Measurements from ENCODE around the gene GPR27.

GPR27 gene

DNA sequence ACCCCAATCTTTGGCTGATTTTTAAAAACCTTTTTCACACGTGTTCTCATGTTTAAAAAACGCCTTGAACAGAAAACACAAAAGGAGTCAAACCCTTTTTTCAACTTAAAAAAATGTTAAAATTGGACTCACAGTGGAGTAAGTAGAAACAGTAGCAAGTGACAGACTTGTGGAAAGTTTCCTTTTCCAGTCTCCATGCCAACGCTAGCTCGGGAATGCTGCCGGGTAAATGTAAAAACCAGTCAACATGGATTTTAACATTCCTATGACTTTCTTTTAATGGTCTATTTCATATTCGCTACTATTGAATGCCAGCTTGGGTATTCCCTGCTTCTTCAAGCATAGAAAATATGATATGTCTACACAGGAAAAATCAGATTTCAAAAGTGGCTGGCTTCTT, 32.9 kb downstream of the GPR27 start:
- DNase-seq = no peak

DNA sequence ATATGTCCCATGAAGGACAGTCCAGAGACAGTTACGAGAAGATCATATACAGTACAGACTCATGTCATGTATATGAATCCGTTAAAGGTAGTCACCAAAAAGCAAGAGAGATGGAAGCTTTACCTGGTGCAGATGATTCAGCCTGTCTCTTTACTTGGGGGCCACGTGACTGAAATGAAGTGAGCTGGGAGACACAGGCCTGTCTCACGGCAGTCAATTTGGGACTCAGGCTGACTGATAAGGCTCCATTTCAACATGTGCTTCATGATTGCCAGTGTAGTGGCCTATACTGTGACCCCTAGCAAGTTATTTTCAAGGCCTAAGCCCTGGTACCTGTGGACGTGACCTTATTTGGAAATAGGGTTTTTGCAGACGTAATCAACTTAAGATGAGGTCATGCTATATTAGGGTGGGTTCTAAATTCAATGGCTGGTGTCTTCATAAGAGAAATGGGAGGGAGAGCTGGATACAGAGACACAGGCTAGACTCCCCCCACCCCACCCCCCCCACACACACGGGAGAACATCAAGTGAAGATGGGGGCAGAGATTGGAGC, 34.3 kb downstream of the GPR27 start:
- no peak for DNase-seq

DNA sequence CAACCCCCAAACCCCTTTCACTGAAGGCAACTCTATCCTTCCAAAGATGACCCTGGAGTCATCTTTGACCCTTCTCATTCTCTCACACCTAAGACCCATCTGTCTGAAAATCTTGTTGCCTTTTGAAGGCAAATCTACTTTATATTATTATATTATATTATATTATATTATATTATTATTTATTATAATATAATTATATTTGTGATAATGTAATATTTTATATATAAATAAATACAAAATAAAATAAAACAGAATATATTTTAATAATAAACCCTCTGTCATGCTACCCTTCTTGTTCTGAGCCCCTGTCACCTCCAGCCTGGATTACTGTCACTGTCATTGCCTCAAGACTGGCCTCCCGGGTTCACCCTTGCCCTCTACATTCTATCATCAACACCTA, 36.3 kb downstream of the GPR27 start:
- no peak for DNase-seq

DNA sequence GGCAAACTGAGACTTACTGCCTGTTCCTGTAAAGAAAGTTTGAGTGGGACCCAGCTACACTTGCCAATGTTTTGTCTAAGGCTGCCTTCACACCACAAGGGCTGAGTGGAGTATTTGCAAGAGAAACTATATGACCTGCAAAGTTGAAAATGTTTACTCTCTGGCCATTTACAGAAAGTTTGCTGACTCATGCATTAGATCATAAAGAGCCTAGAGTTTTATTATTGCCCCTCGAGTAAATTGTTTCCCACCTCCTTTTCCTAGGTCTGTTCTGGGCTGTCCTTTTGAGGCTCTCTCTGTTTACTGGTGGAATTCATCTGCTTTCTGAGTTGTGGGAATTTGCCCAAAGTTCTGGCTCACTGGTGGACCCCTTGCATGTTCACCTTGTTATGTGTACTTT, 38.0 kb downstream of the GPR27 start:
- DNase-seq = no peak

DNA sequence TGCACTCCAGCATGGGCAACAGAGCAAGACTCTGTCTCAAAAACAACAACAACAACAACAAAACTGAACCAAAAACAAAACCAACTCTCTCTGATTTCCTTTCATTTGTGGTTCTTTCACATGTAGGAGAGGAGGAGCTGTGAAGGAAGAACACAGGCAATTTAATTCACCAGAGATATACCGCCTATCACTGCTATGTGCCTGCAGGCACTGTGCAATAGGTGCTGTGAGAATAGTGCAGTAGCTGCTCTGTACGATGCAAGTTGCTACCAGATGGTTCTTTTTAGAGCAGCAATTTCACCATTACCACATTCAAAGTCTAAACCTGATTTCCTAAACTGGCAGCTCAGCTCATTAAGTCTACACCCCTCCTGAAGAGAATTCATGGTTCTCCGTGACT, 42.6 kb downstream of the GPR27 start:
- no peak for DNase-seq

DNA sequence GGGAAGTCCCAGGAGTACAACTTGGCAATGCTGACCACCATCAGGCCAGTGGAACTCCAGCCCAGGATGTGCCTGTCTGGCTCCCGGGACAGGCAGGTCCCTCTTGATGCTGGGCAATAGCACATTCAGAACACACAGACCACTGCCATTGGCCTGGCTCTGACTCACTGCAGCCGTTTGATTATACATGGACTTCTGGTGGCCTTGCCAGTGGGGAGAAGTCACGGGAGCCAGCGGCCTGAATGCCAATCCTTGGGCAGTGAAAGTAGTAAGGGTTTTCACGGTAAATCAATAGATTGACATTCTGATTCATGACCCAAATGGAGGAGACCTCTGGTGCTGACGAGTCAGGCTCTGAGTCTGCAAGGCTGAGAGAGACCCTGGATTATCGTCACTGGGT, 43.8 kb downstream of the GPR27 start:
- DNase-seq = no peak

DNA sequence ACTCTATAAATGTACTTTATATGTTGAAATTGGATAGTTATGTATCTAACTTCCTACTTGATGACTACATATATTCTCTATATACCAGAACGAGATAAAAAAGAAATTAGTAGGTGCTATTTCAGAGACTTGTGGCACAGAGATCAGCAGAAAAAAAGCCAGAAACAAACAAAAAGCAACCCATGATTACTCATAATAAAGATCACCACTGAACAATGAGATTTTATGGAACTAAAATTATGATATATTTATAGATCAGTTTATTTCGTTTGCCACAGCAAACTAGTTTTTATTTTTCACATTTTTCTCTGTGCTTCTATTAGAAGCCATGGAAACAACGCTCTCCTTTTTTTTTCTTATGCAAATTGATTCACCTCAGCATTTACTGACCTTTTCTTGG, 46.4 kb downstream of the GPR27 start:
- no peak for DNase-seq

DNA sequence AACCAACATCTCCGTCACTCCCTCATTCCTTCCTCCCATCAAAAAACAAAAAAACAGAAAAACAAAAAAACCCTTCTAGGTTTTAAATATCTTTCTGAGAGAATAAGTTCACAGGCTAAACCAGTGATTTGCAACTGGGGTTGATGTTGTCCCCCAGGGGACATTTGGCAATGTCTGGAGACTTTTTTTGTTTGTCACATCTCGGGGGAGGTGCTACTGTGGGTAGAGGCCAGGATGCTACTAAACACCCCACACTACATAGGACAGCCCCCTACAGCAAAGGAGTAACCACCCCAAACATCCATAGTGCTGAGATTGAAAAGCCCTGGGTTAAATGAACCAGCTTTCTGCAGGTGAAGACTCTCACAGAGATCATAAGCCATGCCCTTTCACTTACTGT, 48.3 kb downstream of the GPR27 start:
- no peak for DNase-seq

DNA sequence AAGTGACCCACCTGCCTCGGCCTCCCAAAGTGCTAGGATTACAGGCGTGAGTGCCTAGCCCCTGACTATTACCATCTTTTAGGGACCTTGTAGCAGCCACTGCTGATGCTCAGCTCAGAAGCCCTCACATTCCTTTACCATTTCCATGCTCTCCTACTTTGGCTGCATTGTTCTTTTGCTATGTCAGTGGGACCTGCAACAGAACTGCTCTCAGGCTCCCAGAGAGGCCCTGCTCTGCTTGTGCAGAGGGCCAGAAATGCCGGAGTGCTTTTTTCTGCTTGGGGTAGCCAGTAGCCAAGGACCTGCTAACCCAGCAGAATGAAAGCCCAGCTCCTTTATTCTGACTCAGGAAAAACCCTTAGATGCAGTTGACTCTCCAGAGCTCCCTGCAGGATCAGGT, 49.6 kb downstream of the GPR27 start:
- DNase-seq = no peak

DNA sequence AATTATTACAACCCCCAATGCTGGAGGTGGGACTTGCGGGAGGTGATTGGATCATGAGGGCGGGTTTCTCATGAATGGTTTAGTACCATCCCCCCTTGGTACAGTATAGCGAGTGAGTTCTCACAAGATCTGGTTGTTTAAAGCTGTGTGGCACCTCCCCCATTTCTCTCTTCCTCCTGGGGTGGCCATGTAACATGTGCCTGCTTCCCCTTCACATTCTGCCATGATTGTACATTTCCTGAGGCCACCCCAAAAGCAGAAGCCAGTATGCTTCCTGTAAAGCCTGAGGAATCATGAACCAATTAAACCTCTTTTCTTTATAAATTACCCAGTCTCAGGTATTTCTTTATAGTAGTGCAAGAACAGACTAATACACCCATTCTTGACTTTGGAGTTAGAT, 51.5 kb downstream of the GPR27 start:
- no peak for DNase-seq

DNA sequence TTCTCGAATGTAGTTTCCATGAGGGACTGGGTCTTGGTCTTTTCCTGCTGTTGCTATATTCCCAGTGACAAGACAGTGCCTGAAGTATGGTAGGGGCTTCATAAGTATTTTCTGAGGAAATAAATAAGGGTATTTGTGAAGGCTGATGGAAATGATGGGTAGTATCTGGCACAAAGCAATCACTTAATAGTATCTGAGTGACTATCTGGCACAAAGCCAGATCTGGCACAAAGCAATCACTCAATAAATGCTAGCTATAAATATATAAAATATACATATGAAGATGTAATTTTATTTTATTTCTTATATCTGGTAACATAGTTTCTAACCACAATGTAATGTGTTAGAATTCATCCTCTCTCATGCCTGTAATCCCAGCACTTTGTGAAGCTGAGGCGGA, 52.0 kb downstream of the GPR27 start:
- no peak for DNase-seq

Data from NCI-H526 treated with DMSO at 0.1 percent for 48 hours (cell line).